Activated T-cell treated with anti-CD3 and anti-CD28 coated beads for 1 hour (primary cell): Measurements from ENCODE around the gene PBRM1.

Experiments used
- DNase-seq: peaks from one replicate; pipeline ENCODE4 v3.0.0-alpha.2; 2020; ENCODE audit warnings: low read depth

Gene PBRM1

DNA sequence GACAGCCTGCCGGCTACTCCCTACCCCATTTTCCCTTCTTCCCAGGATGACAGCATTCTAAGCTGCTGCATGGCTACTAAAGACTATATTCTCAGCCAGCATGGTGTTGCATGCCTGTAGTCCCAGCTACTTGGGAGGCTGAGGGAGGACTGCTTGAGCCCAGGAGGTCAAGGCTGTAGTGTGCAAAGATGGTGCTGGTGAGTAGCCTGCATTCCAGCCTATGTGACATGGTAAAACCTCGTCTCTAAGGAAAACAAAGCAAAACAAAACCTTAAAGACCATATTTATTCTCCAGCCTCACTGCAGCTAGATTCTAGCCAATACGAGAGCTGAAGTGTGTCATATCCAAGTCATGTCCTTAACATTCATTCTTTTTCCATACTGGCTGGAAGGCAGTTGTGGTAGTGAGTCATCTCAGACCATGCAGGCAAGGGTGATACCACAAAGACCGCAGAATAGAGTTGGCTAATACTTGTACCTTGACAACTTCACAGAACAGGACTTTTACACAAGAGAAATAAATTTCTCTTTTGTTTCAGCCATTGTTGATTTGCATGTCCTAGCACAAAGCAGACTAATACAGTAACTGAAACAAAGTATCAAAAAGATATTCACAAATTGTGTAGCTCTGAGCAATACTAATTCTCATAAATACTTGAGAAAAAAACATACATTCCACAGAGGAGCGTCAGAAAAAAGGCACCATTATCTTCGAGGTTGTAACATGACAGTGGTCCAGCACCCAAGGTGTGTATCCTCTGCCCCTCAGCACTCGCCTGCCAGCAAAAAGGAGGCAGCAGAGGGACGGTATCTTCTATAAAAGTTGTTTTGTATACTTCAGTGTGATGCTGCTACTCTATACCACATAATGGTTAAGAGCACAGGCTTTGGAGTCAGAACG, 14.8 kb downstream of the PBRM1 start:
- DNase-seq: no peak

GRCh38 chr3:52663098-52663497, 22.6 kb downstream of the PBRM1 start:
- DNase-seq: no peak

DNA sequence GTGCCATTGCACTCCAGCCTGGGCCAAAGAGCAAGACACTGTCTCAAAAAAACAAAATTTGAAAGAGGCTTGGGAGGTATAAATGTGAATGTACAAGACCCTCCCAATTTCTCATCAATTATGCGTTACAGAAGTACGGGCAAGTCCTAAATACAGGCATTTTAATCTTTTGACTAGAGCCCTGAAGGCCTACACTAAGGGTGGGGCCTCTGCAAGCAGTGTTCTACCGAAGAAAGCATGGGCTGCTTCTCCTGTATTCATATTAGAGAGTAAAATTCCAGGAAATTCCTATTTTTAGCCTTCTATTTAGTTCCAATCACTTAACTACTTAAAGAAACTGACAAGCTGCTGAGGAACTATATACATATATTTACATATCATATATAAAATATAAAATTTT, 25.7 kb downstream of the PBRM1 start:
- no peak for DNase-seq

- DNase-seq: no peak
Measured at GRCh38 chr3:52655895-52656294, 29.8 kb downstream of the PBRM1 start.

DNA sequence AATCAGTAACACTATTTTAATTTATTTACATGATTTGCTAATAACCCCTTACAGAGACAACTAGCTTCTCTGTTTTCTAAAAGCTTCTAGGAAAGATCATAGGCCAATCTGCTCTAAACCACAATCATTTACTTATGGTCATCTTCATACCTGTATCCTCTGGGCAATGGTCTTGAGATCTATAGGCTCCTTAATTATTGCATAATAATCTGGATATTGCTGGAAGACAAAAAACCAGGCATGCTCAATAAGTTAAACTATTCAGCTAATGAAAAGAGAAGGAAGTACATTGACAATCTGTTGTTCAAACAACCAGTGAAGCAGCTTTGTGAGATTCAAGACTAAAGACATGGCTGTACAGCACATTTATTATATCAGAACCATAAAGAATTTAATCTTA, 34.1 kb downstream of the PBRM1 start:
- no peak for DNase-seq

DNA sequence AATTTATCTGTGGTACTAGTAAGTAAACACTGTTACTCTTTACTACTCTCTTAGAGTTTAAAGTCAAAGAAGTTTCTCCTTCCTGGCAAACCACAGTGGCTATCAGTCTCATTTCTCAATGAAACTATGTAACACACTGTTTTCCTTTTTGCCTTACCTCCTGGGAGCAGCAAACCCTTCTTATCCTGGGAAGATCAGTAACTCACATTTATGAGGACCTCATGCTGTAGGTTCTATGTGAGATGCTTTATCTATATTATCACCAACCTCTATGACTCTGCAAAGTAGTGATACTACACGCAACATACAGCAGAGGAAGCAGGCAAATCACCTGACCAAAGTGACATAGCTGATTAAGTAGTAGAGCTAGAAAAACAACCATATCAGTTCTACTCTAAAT, 35.3 kb downstream of the PBRM1 start:
- DNase-seq: no peak

- DNase-seq: no peak
Measured at GRCh38 chr3:52649461-52650210, 36.1 kb downstream of the PBRM1 start.

DNA sequence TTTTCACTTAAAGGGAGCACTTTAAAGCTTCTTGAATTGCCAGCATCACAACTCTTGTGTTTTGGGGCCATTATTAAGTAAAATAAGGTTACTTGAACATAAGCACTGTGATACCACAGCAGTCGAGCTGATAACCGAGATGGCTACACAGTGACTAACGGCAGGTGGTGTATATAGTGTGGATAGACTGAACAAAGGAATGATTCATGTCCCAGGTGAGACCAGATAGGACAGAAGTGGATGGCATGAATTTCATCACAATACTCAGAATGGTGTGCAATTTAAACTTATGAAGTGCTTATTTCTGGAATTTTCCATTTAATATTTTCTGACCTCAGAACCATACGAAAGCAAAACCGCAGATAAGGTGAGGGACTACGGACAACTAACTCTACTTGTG, 40.2 kb downstream of the PBRM1 start:
- no peak for DNase-seq

DNA sequence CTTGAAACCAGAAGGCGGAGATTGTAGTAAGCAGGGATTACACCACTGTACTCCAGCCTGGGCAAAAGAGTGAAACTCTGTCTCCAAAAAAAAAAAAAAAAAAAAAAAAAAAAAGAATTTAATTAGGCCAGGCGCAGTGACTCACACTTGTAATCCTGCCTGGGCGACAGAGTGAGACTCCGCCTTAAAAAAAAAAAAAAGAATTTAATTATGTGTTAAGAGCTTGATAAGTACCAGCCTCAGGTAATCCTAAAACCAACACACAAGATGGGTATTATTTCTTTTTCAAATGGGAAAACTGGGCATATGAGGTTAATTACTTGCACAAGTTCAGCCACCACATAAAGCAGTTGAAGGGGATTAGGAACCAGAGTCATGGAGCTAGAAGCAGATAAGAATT, 49.0 kb downstream of the PBRM1 start:
- no peak for DNase-seq

DNA sequence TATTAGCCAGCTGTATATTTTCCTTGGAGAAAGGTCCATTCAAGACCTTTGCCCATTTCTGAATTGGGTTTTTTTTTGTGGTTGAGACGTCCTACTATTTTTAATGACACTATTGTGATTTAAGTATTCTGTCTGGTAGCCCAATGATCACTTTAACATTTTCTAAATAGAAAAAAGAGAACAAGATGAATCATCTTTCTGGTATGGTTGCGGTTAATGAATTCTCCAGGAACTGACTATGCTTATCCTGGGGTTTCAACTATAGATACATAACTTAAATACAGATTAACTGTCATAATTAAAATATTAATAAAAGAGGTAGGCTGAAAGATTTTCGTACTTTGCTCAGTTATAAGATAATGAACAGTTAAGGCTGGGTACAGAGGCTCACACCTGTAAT, 51.9 kb downstream of the PBRM1 start:
- no peak for DNase-seq

DNA sequence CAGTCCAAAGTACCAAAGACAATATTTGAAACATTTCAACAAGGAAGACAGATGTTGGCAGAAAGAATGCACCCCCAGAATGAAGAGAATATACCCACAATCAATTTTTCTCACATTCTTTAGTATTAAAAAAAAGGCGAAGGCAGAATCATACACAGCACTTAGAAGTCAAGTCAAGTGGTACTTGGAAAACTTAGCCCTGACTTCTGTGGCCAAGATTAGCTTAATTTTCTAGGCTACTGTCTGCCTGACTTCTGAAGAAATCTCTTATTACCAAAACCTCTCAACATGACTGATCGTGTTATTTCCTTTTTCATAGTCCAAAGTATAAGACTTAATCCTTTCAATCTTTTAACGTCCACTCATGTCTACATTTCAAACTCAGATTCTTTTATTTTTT, 60.7 kb downstream of the PBRM1 start:
- no peak for DNase-seq

GRCh38 chr3:52623234-52623792, 62.4 kb downstream of the PBRM1 start:
- DNase-seq: no peak

DNA sequence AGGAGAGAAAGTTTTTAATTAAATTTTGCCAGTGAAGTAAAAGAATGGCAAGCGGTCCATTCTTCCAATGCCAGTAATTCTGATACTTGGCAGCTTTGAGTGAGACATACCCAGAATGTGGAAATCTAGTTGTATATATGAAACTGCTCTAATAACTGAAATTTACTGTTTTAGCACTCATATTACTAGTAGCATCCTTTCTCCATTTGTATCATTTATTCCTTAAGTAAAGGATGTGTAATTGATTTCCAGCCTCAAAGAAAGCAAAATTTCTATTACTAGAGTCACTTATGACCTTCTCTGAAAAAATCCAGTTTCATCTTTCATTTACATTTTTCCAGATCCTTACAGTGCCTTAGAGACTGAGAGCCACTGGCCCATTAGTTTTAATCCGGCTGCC, 65.1 kb downstream of the PBRM1 start:
- DNase-seq: no peak

DNA sequence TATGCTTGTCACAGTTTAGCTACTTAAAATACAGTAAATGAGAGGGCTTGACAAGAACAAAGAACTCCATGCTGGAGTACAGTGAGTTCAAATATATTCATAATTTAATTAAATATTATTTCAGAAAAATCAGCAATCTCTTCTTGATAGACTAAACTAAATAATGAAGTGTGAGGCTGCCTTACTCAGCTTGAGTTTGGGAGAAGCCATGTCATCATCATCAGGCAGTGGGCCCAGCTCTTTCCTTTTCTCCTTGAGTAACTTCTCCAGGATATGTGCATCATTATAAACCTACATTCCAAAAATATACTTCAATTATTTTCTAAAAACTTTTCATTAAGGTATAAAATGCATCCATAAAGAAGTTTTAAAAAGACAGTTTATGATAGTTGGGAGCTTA, 70.5 kb downstream of the PBRM1 start:
- no peak for DNase-seq

GRCh38 chr3:52614689-52615088, 71.0 kb downstream of the PBRM1 start:
- no peak for DNase-seq

GRCh38 chr3:52609316-52609815, 76.3 kb downstream of the PBRM1 start:
- no peak for DNase-seq

DNA sequence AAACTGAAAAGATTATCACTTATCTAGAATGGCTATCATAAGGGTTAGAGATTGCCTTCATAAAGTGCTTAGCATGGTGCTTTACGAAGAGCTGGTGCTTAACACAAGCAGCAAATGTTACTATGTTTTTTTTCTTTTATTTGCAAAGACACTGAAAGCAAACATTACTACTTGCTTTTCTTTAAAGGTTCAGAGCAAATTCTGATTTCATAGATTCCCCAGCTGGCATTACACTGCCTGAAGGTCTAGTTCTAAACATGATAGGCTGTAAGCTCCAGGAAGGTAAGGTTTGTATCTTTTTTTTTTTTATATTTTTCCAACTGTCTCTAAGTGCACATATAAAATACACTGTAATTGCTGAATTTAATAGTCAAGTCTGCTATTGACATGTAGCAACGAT, 77.4 kb downstream of the PBRM1 start:
- no peak for DNase-seq

DNA sequence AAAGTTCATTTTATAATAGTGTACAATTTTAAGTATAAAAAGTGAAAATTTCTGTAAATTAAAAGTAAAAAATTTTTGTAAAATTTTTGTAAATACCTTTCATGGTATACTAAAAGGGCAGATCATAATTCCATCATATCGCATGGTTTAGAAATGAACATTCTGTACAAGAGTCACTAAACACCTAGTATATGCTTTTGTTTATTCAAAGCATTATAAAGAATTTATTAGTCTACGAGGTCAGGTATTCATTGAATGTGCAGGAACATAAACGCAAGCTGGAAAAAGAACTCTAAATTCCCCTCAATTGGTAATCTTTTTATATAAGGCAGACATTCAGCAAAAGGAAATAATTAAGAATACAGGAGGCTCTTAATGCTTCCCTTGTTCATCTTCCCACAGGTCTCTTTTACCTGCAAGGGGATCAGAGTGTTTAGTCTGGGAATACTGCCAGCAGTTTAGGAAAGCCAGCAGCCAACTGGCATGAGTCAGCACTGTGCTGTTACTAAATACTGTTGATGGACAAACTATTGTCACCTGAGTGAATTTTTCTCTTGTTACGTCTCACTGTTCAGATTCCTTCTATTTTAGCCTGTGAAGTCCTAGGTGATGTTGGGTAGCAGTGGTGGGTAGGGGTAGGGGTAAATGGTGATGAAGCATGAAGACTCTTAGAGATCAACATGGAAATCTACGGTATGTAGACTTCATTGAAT, 79.2 kb downstream of the PBRM1 start:
- DNase-seq: no peak

DNA sequence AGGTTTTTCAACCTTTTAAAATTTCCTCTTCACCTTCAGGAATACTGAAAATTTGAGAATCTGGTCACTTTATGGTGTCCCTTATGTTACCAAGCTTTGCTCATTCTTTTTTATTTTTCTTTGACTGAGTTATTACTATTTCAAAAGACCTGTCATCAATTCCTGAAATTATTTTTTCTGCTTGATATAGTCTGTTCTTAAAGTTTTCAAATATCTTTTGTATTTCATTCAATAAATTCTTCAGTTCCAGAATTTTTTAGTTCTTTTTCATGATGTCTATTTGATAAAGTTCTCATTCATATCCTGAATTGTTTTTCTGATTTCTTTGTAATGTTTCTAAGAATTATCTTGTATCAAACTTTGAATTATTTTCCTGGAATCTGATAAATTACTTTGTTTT, 85.5 kb downstream of the PBRM1 start:
- no peak for DNase-seq

DNA sequence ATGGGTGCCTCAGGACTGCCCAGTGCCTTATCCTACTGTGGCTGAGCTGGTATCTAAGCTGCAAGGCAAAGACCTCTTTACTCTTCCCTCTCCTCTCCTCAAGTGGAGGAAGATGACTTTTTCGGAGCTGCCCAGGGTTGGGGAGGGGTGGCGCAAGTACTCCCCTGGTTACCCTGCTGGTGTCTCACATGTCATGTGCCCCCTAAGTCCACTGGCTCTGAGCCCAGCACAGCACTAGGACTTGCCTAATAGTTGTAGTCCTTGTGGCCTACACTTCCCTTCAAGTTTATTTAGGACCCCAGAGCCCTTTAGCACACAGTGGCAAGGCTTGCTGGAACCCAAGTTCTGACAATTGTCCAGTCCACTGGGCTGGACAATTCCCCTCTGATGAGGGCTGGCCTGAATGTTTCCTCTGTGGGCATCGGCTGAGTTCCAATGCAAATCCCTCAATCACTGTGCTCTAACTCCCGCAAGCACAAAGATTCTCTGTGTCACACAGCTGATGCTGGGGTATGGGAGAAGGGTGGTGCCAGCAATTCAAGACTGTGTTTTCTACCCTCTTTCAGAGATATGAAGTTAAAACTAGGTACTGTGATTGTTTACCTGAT, 89.0 kb downstream of the PBRM1 start:
- DNase-seq: no peak

- DNase-seq: no peak
Measured at GRCh38 chr3:52593103-52593502, 92.6 kb downstream of the PBRM1 start.
